Transverse colon (tissue), 4 donors: ENCODE data around the gene GLS. TPM values are rescaled to one million over a fixed set of nuclear protein-coding genes. Genes with fewer than 3 reads are reported as not detected.

Source experiments
- DNase-seq: peaks from one replicate; pipeline ENCODE4 v3.0.0-alpha.2; 2019
- H3K27ac ChIP-seq, 4 donors: fragments of 200-600 bp; sonication (generic); 2 replicates each; pipeline ENCODE4 v1.5.1; 2016 to 2018; ENCODE audit warnings: inconsistent platforms in 4 of 4
- H3K27me3 ChIP-seq: fragments of 200-600 bp; sonication (generic); 2 replicates; pipeline ENCODE4 v1.5.1; 2017; ENCODE audit warnings: inconsistent platforms
- H3K36me3 ChIP-seq, 4 donors: fragments of 200-600 bp; sonication (generic); 2 replicates each; pipeline ENCODE4 v1.5.1; 2017 to 2019; ENCODE audit warnings: inconsistent platforms in 4 of 4
- H3K4me1 ChIP-seq, 4 donors: fragments of 200-600 bp; sonication (generic); 2 replicates each; pipeline ENCODE4 v1.5.1; 2017 to 2020; ENCODE audit warnings: inconsistent platforms in 4 of 4
- H3K4me3 ChIP-seq, 4 donors: fragments of 200-600 bp; sonication (generic); 1 replicate in 1 of 4; 2 replicates in 3 of 4; pipeline versions ENCODE4 v1.5.1 to v1.6.1; 2017 to 2019; ENCODE audit warnings: inconsistent platforms in 4 of 4
- H3K9me3 ChIP-seq, 2 donors: fragments of 200-600 bp; sonication (generic); 2 replicates each; pipeline ENCODE4 v1.5.1; 2017 to 2019; ENCODE audit warnings: inconsistent platforms in 2 of 2
- CTCF ChIP-seq, 5 experiments: fragments of 200-600 bp in 3 of 5; fragments of 450-650 bp in 2 of 5; sonication (generic) in 3 of 5; IDR thresholded peaks; 1 replicate in 2 of 5; 2 replicates in 3 of 5; pipeline ENCODE4 v1.5.1; 2016 to 2017; ENCODE audit warnings: antibody characterized with exemption in 5 of 5, inconsistent platforms in 3 of 5, mild to moderate bottlenecking in 2 of 5, moderate library complexity in 1 of 5
- EP300 ChIP-seq: sonication (generic); formaldehyde crosslinking; IDR thresholded peaks from one replicate; pipeline ENCODE4 v1.6.1; 2017; ENCODE audit warnings: antibody characterized with exemption, low read depth
- POLR2A ChIP-seq: fragments of 450-650 bp; IDR thresholded peaks from one replicate; pipeline ENCODE4 v1.6.1; 2016; ENCODE audit warnings: antibody characterized with exemption, mild to moderate bottlenecking, moderate library complexity
- POLR2AphosphoS5 ChIP-seq, 3 donors: sonication (generic); formaldehyde crosslinking; IDR thresholded peaks; one replicate each; pipeline ENCODE4 v1.6.1; 2016; ENCODE audit warnings: antibody characterized with exemption in 3 of 3
- WGBS, 2 donors: methylation state at CpG; one replicate each; pipeline ENCODE4 v1.1.5; 2018; ENCODE audit warnings: low coverage in 1 of 2; 5-methylcytosine and 5-hydroxymethylcytosine counted together
- in situ Hi-C, 4 donors: fragments of 200-750 bp; cut with MboI; loops; one replicate each; pipeline versions ENCODE4 v1.15.0 to v1.15.1; 2017; ENCODE audit warnings: low sequenced_read_pairs in 3 of 4, low pct_ligation_motif_present in 1 of 4, low pct_unique_long_range_greater_than_20kb in 1 of 4
- intact Hi-C: fragments of 100-400 bp; cut with DNase I; formaldehyde crosslinking; loops from one replicate; pipeline ENCODE4 v1.15.1; 2023; ENCODE audit warnings: low total_unique reads
- total RNA-seq, 4 donors: library from RNA; depleted of rRNA; stranded (reverse); fragments of >200 nt; gene quantifications; one replicate each; pipeline ENCODE4 v1.1.0, GENCODE V29; 2016

Gene GLS
- total RNA-seq, 4 donors from 2014 or later: 58.0 to 141 (median 68.7) TPM

GRCh38 chr2:190896477-190896876 lies 15.9 kb downstream of the GLS start:
- Histone ChIP-seq H3K27ac (no peak overlapping the region), H3K4me3 (no peak overlapping the region), H3K4me1 (peaks cover 0 to 22% (median 3%) of the 10 kb centered on the region in 4 donors), H3K36me3 (peaks cover 0 to 14% (median 1%) of the 10 kb centered on the region in 4 donors), H3K9me3 (no peaks in the 10 kb centered on the region), H3K27me3 (no peaks in the 10 kb centered on the region)
- DNase-seq: no peak
- in situ Hi-C loops (loop anchor here in 1 of 4 donors (25.0 kb wide), 1 partner anchor 116 kb away; the partner anchor contains the start of gene STAT1), intact Hi-C loops (no loop called here)
- WGBS, 2 donors: 71 to 82% methylated on average over 4 of the region's 4 CpGs
- TF ChIP-seq EP300 (no peak), CTCF (IDR thresholded peaks at IDR 0.05) (no peak)

- TF ChIP-seq POLR2A (no peak), POLR2AphosphoS5 (IDR thresholded peaks at IDR 0.05) (no peak), CTCF (IDR thresholded peaks at IDR 0.05) (no peak), EP300 (no peak)
- Histone ChIP-seq H3K27ac (no peak overlapping the region), H3K27me3 (no peaks in the 10 kb centered on the region), H3K4me3 (no peak overlapping the region), H3K9me3 (no peaks in the 10 kb centered on the region), H3K36me3 (peaks cover 0 to 26% (median 6%) of the 10 kb centered on the region in 4 donors), H3K4me1 (peaks cover 0 to 5% (median 2%) of the 10 kb centered on the region in 4 donors)
- no peak for DNase-seq
- in situ Hi-C loops (no loop called here), intact Hi-C loops (no loop called here)
- 60 to 74% methylated on average over 1 of the region's 1 CpG for WGBS, 2 donors
These were observed 23.3 kb downstream of the GLS start for GRCh38 chr2:190903693-190904450.

GRCh38 chr2:190904640-190905261 lies 24.1 kb downstream of the GLS start:
- intact Hi-C loops (no loop called here), in situ Hi-C loops (no loop called here)
- H3K9me3 ChIP-seq: no peaks in the 10 kb centered on the region
- no peak overlapping the region for H3K27ac ChIP-seq
- H3K27me3 ChIP-seq: no peaks in the 10 kb centered on the region
- no peak for DNase-seq
- H3K36me3 ChIP-seq: peaks cover 0 to 26% (median 6%) of the 10 kb centered on the region in 4 donors
- WGBS, 2 donors: 86 to 94% methylated on average over 3 of the region's 3 CpGs
- H3K4me3 ChIP-seq: no peak overlapping the region
- TF ChIP-seq EP300 (no peak), CTCF (IDR thresholded peaks at IDR 0.05) (no peak), POLR2AphosphoS5 (IDR thresholded peaks at IDR 0.05) (no peak), POLR2A (no peak)
- H3K4me1 ChIP-seq: peaks cover 0 to 5% (median 2%) of the 10 kb centered on the region in 4 donors

- Histone ChIP-seq H3K4me3 (no peak overlapping the region), H3K27ac (no peak overlapping the region), H3K4me1 (peaks cover 0 to 8% (median 6%) of the 10 kb centered on the region in 4 donors), H3K9me3 (no peaks in the 10 kb centered on the region), H3K36me3 (peaks cover 0 to 26% (median 0%) of the 10 kb centered on the region in 4 donors), H3K27me3 (no peaks in the 10 kb centered on the region)
- no peak for TF ChIP-seq POLR2AphosphoS5 (IDR thresholded peaks at IDR 0.05)
- no peak for TF ChIP-seq CTCF (IDR thresholded peaks at IDR 0.05)
- no peak for TF ChIP-seq POLR2A
- no peak for TF ChIP-seq EP300
- 97 to 99% methylated on average over 5 of the region's 5 CpGs for WGBS, 2 donors
- in situ Hi-C loops: no loop called here
- no peak for DNase-seq
- intact Hi-C loops: no loop called here
These were observed 27.9 kb downstream of the GLS start for GRCh38 chr2:190908532-190908931.
